Measurements from ENCODE around the gene CD300A.

GRCh38 chr17:74424657-74425056 is 41.8 kb upstream of the CD300A start:
- TF ChIP-seq POLR2A (IDR thresholded peaks at IDR 0.05): no peak
- TF ChIP-seq CTCF (IDR thresholded peaks at IDR 0.05): no peak
